GM18505 (cell line): Measurements from ENCODE around the gene UBASH3A.

Experiments used
- ATAC-seq: cut with Tn5 transposase; IDR thresholded peaks from one replicate; pipeline ENCODE4 v1.9.1; 2021; ENCODE audit not compliant: unreplicated experiment
- POLR2A ChIP-seq: IDR thresholded peaks from 4 replicates; pipeline ENCODE4 v1.6.1; 2011; ENCODE audit warnings: borderline replicate concordance; ENCODE audit not compliant: insufficient read depth, insufficient read length; ENCODE audit errors: extremely low read depth

The UBASH3A gene

DNA sequence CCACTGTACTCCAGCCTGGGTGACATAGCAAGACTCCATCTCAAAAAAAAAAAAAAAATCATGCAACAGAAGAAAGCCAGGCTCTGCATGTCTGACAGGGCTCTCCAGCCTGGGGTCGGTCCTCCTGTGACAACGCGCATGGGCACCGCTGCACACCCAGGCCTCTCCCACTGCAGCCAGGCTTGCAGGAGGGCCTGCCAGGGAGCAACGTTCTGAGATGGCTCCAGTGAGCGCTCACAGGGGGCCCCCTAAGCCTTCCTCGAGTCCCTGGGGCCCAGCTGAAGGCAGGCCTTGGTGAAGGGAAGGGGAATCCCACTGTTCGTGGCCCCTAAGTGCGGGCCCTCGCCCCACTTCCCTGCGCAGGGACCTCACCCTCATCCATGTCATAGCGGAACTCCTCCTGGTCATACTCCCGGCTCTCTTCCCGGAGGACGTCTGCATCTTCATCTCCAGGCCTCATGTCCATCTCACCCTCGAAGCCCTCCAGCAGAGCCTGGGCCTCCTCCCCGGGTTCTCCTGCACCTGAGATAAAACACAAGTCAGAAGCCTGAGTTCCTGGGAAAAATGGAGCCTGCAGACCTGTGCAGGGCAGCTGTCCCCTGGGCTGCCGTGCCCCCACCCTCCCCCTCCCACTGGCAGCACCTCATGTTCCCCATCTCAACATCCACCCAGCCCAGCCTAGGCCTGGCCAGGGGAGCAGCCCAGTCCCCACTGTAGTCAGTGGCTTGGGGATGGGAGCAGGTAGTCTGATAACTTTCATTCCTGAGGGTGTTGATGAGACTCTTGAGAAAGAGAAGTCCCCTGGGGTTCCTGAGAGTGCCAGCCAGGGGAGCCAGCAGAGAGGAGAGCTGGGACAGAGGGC is 72.1 kb downstream of the UBASH3A start:
- TF ChIP-seq POLR2A = no peak
- no peak for ATAC-seq

DNA sequence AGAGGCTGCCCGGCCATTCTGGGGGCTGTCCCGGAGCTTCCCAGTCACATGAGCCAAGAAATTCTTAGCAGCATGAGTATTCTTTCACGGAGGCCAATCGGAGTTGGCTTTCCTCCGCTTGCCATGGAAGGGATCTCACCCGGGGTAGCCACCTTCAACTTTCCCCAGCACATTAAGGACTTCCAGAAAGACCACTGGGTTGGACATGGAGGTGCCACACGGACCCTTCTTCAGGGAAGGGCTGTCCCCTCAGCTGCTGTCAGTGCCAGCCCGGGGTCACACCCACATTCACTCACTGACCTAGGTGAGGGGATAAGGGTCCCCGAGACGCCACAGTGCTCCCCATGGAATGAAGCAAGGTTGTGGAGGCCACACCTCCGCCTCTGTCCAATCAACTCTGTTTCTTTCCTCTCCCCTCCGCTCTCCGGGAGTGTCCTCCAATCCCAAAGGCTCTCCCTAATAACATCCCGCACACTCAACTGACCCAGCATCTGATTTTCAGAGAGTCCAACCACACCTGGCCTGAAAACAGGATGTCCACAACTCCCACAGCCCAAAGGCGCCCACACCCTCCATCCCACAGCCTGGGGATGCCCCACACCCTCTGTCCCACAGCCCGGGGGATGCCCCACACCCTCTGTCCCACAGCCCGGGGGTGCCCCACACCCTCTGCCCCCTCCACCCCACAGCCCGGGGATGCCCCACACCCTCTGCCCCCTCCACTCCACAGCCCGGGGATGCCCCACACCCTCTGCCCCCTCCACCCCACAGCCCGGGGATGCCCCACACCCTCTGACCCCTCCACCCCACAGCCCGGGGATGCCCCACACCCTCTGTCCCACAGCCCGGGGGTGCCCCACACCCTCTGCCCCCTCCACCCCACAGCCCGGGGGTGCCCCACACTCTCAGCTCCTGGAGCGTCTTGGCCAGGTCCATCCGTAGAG is 73.0 kb downstream of the UBASH3A start:
- ATAC-seq = no peak
- no peak for TF ChIP-seq POLR2A

DNA sequence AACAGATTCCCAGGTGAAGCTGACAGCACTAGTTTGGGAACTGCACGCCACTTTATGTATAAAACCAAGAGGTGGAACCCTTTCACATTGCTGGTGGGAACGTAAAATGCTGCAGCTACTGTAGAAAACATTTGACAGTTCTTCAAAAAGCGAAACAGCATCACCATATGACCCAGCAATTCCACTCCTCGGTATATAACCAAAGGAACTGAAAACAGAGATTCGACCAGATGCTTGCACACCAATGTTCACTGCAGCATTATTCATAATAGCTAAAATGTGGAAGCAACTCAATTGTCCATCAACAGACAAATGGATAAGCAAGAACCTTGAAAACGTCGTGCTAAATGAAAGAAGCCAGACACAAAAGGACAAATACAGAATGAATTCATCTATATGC is 74.8 kb downstream of the UBASH3A start:
- no peak for TF ChIP-seq POLR2A
- no peak for ATAC-seq

DNA sequence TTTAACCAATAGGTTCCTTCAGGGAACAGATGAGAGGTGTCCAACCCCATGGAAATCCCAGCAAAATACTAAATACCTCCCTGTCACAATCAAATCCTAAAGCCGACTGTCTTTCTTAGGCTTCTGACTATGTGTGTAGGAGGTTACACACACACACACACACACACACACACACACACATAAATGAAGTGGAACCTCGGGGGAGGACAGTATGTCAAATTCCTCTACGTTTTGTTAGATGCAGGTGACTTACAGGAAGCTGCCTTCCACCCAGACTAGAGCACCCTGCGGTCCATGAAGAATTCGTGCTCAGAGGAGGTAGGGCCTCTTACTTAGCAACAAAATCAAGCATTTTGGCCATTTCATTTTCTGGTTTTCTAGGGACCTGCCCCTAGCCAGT is 75.9 kb downstream of the UBASH3A start:
- ATAC-seq = no peak
- TF ChIP-seq POLR2A = no peak

DNA sequence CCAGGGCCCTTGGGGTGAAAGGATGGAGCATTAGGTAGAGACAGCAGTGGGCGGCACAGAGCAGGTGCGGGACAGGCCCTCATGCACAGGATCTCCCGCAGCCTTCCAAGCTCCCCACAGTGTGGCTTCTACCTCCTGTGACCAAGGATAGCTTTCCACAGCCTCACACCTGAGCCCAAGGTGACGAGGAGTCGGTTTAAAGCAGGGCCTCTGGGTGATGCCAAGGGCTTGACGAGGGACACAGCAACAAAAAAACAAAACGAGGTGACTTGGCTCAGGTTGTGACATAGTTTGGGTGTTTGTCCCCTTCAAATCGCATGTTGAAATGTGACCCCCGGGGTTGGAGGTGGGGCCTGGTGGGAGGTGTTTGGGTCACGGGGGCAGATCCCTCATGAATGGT is 77.0 kb downstream of the UBASH3A start:
- no peak for ATAC-seq

DNA sequence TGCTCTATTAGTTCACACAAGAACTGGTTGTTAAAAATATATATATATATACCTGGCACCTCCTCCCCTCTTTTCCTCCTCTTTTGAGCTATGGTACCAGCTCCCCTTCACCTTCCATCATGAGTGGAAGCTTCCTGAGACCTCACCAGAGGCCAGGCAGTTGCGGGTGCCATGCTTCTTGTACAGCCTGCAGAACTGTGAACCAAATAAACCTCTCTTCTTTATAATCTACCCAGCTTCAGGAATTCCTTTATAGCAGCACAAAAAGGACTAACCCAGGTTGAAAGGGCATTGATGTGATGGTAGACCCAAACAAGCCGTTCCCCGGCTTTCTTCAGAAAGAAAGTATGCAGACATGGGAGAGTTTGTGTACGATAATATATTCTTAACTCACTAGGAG is 77.5 kb downstream of the UBASH3A start:
- ATAC-seq = no peak
- TF ChIP-seq POLR2A = no peak

More for the DNA sequence above, 77.0 kb downstream of the UBASH3A start:
- TF ChIP-seq POLR2A = no peak

DNA sequence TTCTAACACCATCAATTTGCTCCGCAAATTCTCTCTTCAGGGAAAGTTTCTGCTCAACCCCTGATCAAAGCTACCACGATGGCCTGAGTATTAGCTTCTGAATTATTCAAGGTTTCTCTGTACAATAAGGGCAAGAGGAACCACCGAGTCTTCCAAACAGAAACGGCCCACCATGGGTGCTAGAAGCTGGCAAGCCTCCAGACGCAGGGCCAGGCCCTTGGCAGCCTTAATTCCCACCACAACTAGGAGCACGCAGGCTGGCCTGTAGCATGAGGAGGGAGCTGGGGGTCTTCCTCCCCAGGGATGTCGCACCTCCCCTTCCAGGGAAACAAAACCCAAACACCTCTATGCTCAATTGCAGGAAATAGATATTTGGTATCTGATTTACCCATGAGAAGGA is 81.3 kb downstream of the UBASH3A start:
- no peak for TF ChIP-seq POLR2A
- ATAC-seq = no peak

DNA sequence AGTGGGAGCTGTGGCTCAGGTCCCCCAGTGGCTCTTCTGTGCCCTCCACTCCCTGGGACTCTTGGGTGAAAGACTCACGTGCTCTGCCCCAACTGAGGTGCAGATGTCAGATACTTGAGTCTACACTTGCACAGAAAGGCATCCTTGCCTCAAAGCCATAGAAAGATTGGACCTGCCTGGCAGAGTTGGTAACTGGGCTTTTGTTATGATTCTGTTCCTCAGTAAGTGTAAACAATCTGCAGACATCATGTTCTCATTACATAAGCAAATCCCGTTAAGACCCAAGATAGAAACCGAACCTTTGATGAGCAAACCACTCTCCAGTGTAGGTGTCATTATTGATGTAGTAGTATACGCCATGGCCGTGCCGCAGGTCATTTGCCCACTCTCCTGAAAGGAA is 82.4 kb downstream of the UBASH3A start:
- TF ChIP-seq POLR2A = no peak
- no peak for ATAC-seq

DNA sequence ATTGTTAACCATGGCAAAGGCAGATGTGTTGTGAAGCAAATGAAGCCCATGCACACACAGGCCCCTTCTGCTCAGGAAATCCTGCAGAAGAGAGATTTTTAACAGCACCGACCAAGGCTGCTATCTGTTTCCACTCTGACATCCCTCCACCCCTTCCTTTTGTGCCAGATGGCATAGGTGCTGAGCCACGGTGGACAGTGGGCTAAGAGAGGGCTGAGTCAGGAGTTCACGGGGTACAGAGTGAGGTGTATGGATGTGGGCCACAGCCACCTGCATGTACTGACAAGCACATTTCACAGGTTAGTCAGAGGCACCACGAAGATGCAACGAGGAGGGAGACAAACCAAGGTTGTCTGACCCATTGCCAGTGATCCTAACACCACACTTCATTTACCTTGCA is 82.8 kb downstream of the UBASH3A start:
- TF ChIP-seq POLR2A = no peak
- no peak for ATAC-seq

DNA sequence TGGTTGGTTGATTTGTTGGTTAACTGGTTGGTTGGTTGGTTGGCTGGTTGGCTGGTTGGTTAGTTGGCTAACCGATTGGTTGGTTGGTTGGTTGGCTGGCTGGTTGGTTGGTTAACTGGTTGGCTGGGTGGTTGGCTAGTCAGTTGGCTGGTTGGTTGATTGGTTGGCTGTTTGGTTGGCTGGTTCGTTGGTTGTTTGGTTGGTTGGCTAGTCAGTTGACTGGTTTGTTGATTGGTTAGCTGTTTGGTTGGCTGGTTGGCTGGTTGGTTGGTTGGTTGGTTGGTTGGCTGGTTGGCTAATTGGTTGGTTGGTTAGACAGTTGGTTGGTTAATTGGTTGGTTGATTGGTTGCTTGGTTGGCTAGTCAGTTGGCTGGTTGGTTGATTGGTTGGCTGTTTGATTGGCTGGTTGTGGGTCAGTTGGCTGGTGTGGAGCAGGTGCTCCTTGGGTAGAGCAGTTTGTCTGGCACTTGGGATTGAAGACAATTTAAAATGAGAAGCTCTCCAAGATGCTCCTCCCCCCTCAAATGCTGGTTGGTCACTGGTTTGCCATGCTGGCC is 85.4 kb downstream of the UBASH3A start:
- no peak for ATAC-seq
- no peak for TF ChIP-seq POLR2A

DNA sequence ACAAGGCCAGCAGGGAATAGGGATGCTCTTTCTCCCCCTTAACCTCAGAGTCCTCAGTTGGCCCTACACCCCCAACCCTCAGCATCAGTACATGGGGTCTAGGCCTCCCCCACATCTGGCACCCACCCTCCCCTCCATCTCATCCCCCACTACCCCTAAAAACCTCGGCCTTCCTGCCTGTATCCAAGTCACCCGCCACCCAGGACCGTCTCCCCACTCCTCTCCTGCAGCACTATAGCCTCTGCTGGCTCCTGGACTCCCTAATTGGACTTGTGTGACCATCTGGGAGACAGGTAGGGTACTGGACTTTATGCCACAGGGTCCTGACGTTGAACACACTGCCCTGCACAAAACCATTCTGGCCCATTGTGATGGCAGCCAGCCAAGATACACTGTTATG is 86.3 kb downstream of the UBASH3A start:
- no peak for TF ChIP-seq POLR2A
- no peak for ATAC-seq

DNA sequence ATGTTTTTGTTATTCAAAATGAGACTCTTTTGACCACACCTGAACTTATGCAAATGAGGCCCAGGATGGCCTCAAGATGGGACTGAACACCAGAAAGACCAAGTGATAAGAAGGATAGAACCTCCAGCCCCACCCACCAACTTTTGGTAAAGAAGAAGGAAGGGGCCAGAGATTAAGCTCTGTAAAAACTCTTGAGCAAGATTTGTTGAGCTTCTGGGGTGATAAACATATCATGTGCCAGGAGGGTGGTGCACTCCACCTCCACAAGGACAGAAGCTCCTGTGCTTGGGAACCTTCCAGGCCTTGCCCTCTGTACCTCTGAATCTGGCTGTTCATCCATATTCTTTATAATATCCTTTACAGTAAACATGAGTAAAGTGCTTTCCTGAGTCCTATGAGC is 87.0 kb downstream of the UBASH3A start:
- no peak for TF ChIP-seq POLR2A
- no peak for ATAC-seq

DNA sequence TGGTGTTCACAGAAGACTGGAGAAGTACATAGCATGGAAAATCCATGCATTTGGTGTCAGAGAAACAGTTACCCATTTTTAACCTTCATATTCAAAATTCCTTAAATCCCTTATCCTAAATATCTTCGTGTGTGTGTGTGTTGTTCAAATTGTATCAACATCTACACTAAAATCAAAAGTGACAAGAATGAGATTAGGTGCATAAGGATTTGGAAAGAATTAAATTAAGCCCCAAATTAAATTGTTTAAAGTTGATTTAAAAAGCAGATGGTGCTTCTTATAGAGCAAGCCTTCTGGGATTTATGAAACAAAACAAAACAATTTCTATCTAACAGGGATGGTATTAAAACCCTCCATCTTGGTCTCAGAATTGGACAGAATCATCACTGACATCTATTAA is 87.6 kb downstream of the UBASH3A start:
- ATAC-seq = no peak
- no peak for TF ChIP-seq POLR2A
